Measurements from ENCODE around the gene IL1RAPL2.
"Not testable (repeated sequence)": the region's sequence is repeated elsewhere in the genome, so short reads cannot be mapped to it uniquely, and the experiment has no call there.

The IL1RAPL2 gene

GRCh38 chrX:104864296-104864695, 298.3 kb downstream of the IL1RAPL2 start:
- no peaks in the 10 kb centered on the region; the same call in 1 of the 2 replicates for H3K9me3 ChIP-seq (ENCODE audit: control insufficient read depth, insufficient read depth, low read depth, low read length)
- H3K27ac ChIP-seq (ENCODE audit: extremely low read depth, low read depth, low read length) = no peak overlapping the region
- TF ChIP-seq GLI4 (tag by site-specific recombination; IDR thresholded peaks at IDR 0.05) (no peak), SALL2 (tag by site-specific recombination; IDR thresholded peaks at IDR 0.05; ENCODE audit: borderline replicate concordance) (no peak), ZNF473 (tag by site-specific recombination; IDR thresholded peaks at IDR 0.05) (no peak), ZNF362 (tag by site-specific recombination; IDR thresholded peaks at IDR 0.05) (no peak), ZNF221 (tag by site-specific recombination; IDR thresholded peaks at IDR 0.05; ENCODE audit: borderline replicate concordance) (no peak), ZNF629 (tag by site-specific recombination; IDR thresholded peaks at IDR 0.05) (no peak), OSR2 (tag by site-specific recombination; IDR thresholded peaks at IDR 0.05) (no peak)
- CTCF ChIA-PET = interaction anchor here (1.2 kb wide), 1 partner anchor 58 kb away, joined by 3 read pairs; no protein-coding TSS in a partner anchor
- H3K4me1 ChIP-seq (ENCODE audit: control insufficient read depth, insufficient read depth, low read length) = no peaks in the 10 kb centered on the region
- no peaks in the 10 kb centered on the region for H3K36me3 ChIP-seq (ENCODE audit: control insufficient read depth in 2 of 2, insufficient read depth in 1 of 2, low read length in 2 of 2)
- POLR2A ChIA-PET = no interaction called here
- no peak overlapping the region for H3K4me3 ChIP-seq (ENCODE audit: low read depth, low read length)

GRCh38 chrX:104877504-104877903, 311.5 kb downstream of the IL1RAPL2 start:
- CTCF ChIA-PET = interaction anchor here (1.2 kb wide), 1 partner anchor 45 kb away, joined by 5 read pairs; no protein-coding TSS in a partner anchor
- TF ChIP-seq SP2 (tag by site-specific recombination; IDR thresholded peaks at IDR 0.05) (no peak), ZBTB21 (tag by site-specific recombination; IDR thresholded peaks at IDR 0.05) (no peak), ZNF16 (tag by site-specific recombination; IDR thresholded peaks at IDR 0.05; ENCODE audit: low read depth) (no peak), ZNF341 (tag by site-specific recombination; IDR thresholded peaks at IDR 0.05; ENCODE audit: low read depth) (no peak), ZNF302 (tag by site-specific recombination; IDR thresholded peaks at IDR 0.05; ENCODE audit: low read depth) (no peak), ZBTB48 (tag by site-specific recombination; IDR thresholded peaks at IDR 0.05) (no peak), ZSCAN18 (tag by site-specific recombination; IDR thresholded peaks at IDR 0.05) (no peak)
- H3K27ac ChIP-seq (ENCODE audit: extremely low read depth, low read depth, low read length) = no peak overlapping the region
- H3K36me3 ChIP-seq (ENCODE audit: control insufficient read depth in 2 of 2, insufficient read depth in 1 of 2, low read length in 2 of 2) = no peaks in the 10 kb centered on the region
- no peaks in the 10 kb centered on the region for H3K4me1 ChIP-seq (ENCODE audit: control insufficient read depth, insufficient read depth, low read length)
- H3K4me3 ChIP-seq (ENCODE audit: low read depth, low read length) = no peak overlapping the region
- no peaks in the 10 kb centered on the region for H3K9me3 ChIP-seq (ENCODE audit: control insufficient read depth, insufficient read depth, low read depth, low read length)
- POLR2A ChIA-PET = no interaction called here

- CTCF ChIA-PET = interaction anchor here (0.7 to 1.5 kb wide), 3 partner anchors 9 to 1366 kb away, joined by 4 to 5 read pairs (median 4); no protein-coding TSS in a partner anchor
- POLR2A ChIA-PET = no interaction called here
These were observed 336.1 kb downstream of the IL1RAPL2 start for GRCh38 chrX:104902070-104902469.

GRCh38 chrX:104909694-104910093, 343.7 kb downstream of the IL1RAPL2 start:
- CTCF ChIA-PET; H3K4me3 ChIP-seq (ENCODE audit: low read depth, low read length): not testable (repeated sequence)

More at GRCh38 chrX:104902070-104902469, 336.1 kb downstream of the IL1RAPL2 start:
- H3K9me3 ChIP-seq (ENCODE audit: control insufficient read depth, insufficient read depth, low read depth, low read length) = no peaks in the 10 kb centered on the region
- no peak for TF ChIP-seq ZNF26 (tag by site-specific recombination; IDR thresholded peaks at IDR 0.05)
- no peak for TF ChIP-seq YY1 (tag by site-specific recombination; IDR thresholded peaks at IDR 0.05)
- no peak for TF ChIP-seq ZNF837 (tag by site-specific recombination; IDR thresholded peaks at IDR 0.05)
- TF ChIP-seq HOXC10 (CRISPR knock-in tag; IDR thresholded peaks at IDR 0.05) = no peak
- no peak for TF ChIP-seq ZEB2 (tag by site-specific recombination; IDR thresholded peaks at IDR 0.05)
- TF ChIP-seq ZNF146 (tag by site-specific recombination; IDR thresholded peaks at IDR 0.05) = no peak
- no peak for TF ChIP-seq ZNF175 (tag by site-specific recombination; IDR thresholded peaks at IDR 0.05)
- no peak for TF ChIP-seq ZNF571 (tag by site-specific recombination; IDR thresholded peaks at IDR 0.05)
- no peak overlapping the region for H3K27ac ChIP-seq (ENCODE audit: extremely low read depth, low read depth, low read length)
- H3K36me3 ChIP-seq (ENCODE audit: control insufficient read depth in 2 of 2, insufficient read depth in 1 of 2, low read length in 2 of 2) = no peaks in the 10 kb centered on the region
- no peaks in the 10 kb centered on the region for H3K4me1 ChIP-seq (ENCODE audit: control insufficient read depth, insufficient read depth, low read length)
- H3K4me3 ChIP-seq (ENCODE audit: low read depth, low read length) = no peak overlapping the region

More at GRCh38 chrX:104909694-104910093, 343.7 kb downstream of the IL1RAPL2 start:
- H3K36me3 ChIP-seq (ENCODE audit: control insufficient read depth in 2 of 2, insufficient read depth in 1 of 2, low read length in 2 of 2); H3K27ac ChIP-seq (ENCODE audit: extremely low read depth, low read depth, low read length); POLR2A ChIA-PET; H3K4me1 ChIP-seq (ENCODE audit: control insufficient read depth, insufficient read depth, low read length); H3K9me3 ChIP-seq (ENCODE audit: control insufficient read depth, insufficient read depth, low read depth, low read length): not testable (repeated sequence)

Data from HEK293 (cell line).